GM13976 (cell line): ENCODE data around the gene HERC6.

Experiments used
- DNase-seq: peaks from one replicate; pipeline ENCODE4 v3.0.0; 2012; ENCODE audit warnings: low spot score
- CTCF ChIP-seq: IDR thresholded peaks from 2 replicates; pipeline ENCODE4 v1.5.1; 2012; ENCODE audit warnings: borderline replicate concordance, mild to moderate bottlenecking; ENCODE audit not compliant: insufficient read depth; ENCODE audit errors: extremely low read depth, missing control alignments, control extremely low read depth
- in situ Hi-C: fragments of 300-500 bp; cut with MboI; formaldehyde crosslinking; loops from one replicate; pipeline ENCODE4 v1.12.0; 2022; ENCODE audit warnings: low sequenced_read_pairs, mixed read lengths, inconsistent platforms; ENCODE audit not compliant: unreplicated experiment

Gene HERC6

GRCh38 chr4:88352062-88352740 lies 26.5 kb upstream of the HERC6 start:
- in situ Hi-C loops: no loop called here
- TF ChIP-seq CTCF: no peak
- DNase-seq: no peak

GRCh38 chr4:88353324-88353723 lies 25.3 kb upstream of the HERC6 start:
- DNase-seq: no peak
- in situ Hi-C loops: no loop called here
- no peak for TF ChIP-seq CTCF

- TF ChIP-seq CTCF: no peak
- no peak for DNase-seq
- in situ Hi-C loops: no loop called here
These were observed 21.9 kb upstream of the HERC6 start for GRCh38 chr4:88356771-88357170.

- no peak for DNase-seq
- TF ChIP-seq CTCF: no peak
- in situ Hi-C loops: no loop called here
These were observed 21.4 kb upstream of the HERC6 start for GRCh38 chr4:88357262-88357661.

- in situ Hi-C loops: no loop called here
- no peak for DNase-seq
- no peak for TF ChIP-seq CTCF
These were observed 19.1 kb upstream of the HERC6 start for GRCh38 chr4:88359558-88359957.

- in situ Hi-C loops: no loop called here
- no peak for TF ChIP-seq CTCF
These were observed 18.4 kb upstream of the HERC6 start for GRCh38 chr4:88360256-88360655.

More at GRCh38 chr4:88360256-88360655, 18.4 kb upstream of the HERC6 start:
- no peak for DNase-seq
